Right atrium auricular region (tissue), 2 donors: ENCODE measurements around the gene LYRM9. TPM values are rescaled to one million over a fixed set of nuclear protein-coding genes. Genes with fewer than 3 reads are reported as not detected.

Source experiments
- DNase-seq: peaks from one replicate; pipeline ENCODE4 v3.0.0-alpha.2; 2019; ENCODE audit warnings: low spot score
- H3K27ac ChIP-seq, 2 donors: fragments of 200-600 bp; sonication (generic); 1 replicate in 1 of 2; 2 replicates in 1 of 2; pipeline ENCODE4 v1.5.1; 2016 to 2019
- H3K27me3 ChIP-seq, 2 donors: fragments of 200-600 bp; sonication (generic); one replicate each; pipeline versions ENCODE4 v1.5.1 to v1.6.0; 2017 to 2019
- H3K36me3 ChIP-seq: fragments of 200-600 bp; sonication (generic); one replicate; pipeline ENCODE4 v1.5.1; 2016
- H3K4me1 ChIP-seq, 2 donors: fragments of 200-600 bp; sonication (generic); one replicate each; pipeline versions ENCODE4 v1.5.1 to v1.6.0; 2017 to 2019
- H3K4me3 ChIP-seq, 2 donors: fragments of 200-600 bp; sonication (generic); 1 replicate in 1 of 2; 2 replicates in 1 of 2; pipeline ENCODE4 v1.5.1; 2017 to 2019; ENCODE audit warnings: mild to moderate bottlenecking in 1 of 2, moderate library complexity in 1 of 2
- H3K9me3 ChIP-seq, 2 donors: fragments of 200-600 bp; sonication (generic); one replicate each; pipeline ENCODE4 v1.5.1; 2019
- total RNA-seq, 2 donors: library from RNA; depleted of rRNA; stranded (reverse); fragments of >200 nt; gene quantifications; one replicate each; pipeline ENCODE4 v1.1.0, GENCODE V29; 2016
- TF ChIP-seq, protein P1 (sequence below), 2 donors: fragments of 200-600 bp; sonication (generic); IDR thresholded peaks; one replicate each; pipeline ENCODE4 v1.5.1; 2019; ENCODE audit warnings: antibody characterized with exemption in 2 of 2

Gene LYRM9
- total RNA-seq, 2 donors from 2014 or later = 13.8 to 19.5 TPM

DNA sequence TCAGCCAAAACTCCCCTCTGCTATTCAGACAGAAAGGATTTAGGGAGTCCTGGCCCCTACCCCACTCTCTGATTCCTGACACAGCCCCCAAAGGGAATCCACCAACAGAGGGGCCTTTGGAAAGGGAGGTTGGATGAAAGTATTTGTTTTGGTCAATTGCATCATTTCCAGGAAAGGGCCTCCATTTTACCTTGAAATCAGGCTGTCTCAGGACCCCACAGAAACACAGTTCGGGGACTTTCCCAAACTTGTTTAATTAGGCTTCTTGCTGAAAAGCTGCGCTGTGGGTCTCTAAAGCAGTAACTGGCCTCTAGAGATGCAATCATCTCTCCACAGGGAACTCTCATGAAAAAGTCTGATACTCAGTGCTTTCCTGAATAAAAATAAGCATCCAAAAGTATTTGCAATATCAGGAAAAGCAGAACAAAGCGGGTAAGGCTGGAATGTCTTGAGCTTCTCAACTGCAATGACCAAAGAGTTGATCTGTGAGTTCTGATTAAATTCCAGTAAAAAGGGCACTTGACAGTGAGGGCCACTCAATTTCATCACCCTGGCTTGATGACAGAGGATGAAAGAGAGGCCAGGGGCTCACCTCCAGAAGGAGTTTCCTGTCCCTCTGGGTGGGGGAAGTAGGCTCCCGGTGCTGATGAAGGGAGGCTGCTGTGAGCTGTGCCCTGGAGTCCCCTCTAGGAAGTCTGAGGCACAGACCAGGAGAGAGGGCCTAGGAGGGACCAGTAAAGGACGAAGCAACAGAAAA is 36.3 kb downstream of the LYRM9 start:
- Histone ChIP-seq H3K9me3 (no peaks in the 10 kb centered on the region), H3K36me3 (no peaks in the 10 kb centered on the region), H3K4me3 (no peak overlapping the region), H3K4me1 (no peaks in the 10 kb centered on the region), H3K27me3 (no peaks in the 10 kb centered on the region), H3K27ac (no peak overlapping the region)
- TF ChIP-seq, protein P1, sequence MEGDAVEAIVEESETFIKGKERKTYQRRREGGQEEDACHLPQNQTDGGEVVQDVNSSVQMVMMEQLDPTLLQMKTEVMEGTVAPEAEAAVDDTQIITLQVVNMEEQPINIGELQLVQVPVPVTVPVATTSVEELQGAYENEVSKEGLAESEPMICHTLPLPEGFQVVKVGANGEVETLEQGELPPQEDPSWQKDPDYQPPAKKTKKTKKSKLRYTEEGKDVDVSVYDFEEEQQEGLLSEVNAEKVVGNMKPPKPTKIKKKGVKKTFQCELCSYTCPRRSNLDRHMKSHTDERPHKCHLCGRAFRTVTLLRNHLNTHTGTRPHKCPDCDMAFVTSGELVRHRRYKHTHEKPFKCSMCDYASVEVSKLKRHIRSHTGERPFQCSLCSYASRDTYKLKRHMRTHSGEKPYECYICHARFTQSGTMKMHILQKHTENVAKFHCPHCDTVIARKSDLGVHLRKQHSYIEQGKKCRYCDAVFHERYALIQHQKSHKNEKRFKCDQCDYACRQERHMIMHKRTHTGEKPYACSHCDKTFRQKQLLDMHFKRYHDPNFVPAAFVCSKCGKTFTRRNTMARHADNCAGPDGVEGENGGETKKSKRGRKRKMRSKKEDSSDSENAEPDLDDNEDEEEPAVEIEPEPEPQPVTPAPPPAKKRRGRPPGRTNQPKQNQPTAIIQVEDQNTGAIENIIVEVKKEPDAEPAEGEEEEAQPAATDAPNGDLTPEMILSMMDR (IDR thresholded peaks at IDR 0.05) = no peak
- DNase-seq = no peak

DNA sequence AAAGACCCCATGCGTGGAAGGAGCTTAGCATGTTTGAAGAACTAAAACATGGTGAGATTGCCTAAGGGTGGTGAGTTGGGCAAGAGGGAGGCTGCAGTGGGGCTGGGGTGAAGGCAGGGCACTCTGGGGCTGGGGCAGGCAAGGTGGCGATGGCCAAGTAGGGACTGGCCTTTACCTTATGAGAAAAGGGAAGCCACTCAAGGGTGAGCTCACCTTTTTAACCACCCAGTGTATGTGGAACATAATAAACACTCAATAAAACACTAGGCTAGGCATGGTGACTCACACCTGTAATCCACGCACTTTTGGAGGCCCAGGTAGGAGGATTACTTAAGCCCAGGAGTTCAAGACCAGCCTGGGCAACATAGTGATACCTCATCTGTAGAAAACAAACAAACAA is 37.7 kb downstream of the LYRM9 start:
- Histone ChIP-seq H3K4me1 (no peaks in the 10 kb centered on the region), H3K27me3 (no peaks in the 10 kb centered on the region), H3K27ac (no peak overlapping the region), H3K36me3 (no peaks in the 10 kb centered on the region), H3K4me3 (no peak overlapping the region), H3K9me3 (no peaks in the 10 kb centered on the region)
- no peak for DNase-seq
- TF ChIP-seq, protein P1 (IDR thresholded peaks at IDR 0.05) = no peak

DNA sequence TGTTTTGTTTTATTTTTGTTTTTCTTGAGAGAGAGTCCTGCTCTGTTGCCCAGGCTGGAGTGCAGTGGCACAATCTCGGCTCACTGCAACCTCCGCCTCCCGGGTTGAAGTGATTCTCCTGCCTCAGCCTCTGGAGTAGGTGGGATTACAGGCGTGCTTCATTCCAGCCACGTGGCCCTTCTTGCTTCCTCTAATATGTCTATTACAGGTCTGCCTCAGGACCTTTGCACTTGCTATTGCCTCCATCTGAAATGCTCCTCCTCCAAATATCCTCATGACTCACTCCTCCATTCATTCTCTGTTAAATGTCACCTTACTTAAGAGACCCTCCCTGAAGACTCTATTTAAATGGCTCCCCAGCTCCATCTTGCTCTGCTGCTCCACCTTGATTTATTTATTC is 39.0 kb downstream of the LYRM9 start:
- Histone ChIP-seq H3K4me3 (no peak overlapping the region), H3K4me1 (no peaks in the 10 kb centered on the region), H3K27me3 (no peaks in the 10 kb centered on the region), H3K9me3 (no peaks in the 10 kb centered on the region), H3K36me3 (no peaks in the 10 kb centered on the region), H3K27ac (no peak overlapping the region)
- DNase-seq = no peak
- TF ChIP-seq, protein P1 (IDR thresholded peaks at IDR 0.05) = no peak

DNA sequence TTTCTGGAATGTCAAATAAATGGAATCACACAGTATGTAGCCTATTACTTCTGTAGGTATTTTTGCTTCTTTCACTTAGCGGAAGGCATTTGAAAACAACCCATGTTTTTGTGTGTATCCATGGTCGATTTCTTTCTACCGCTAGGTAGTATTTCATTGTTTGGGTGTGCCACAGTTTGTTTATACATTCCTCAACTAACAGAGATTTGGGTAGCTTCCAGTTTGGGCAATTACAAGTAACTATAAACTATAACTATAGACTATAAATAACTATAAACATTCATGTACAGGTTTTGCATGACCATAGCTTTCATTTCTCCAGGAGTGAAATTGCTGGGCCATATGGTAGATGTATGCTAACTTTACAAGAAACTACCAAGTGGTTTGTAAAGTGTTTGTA is 40.1 kb downstream of the LYRM9 start:
- Histone ChIP-seq H3K27ac (no peak overlapping the region), H3K27me3 (no peaks in the 10 kb centered on the region), H3K4me1 (no peaks in the 10 kb centered on the region), H3K36me3 (no peaks in the 10 kb centered on the region), H3K9me3 (no peaks in the 10 kb centered on the region), H3K4me3 (no peak overlapping the region)
- TF ChIP-seq, protein P1 (IDR thresholded peaks at IDR 0.05) = no peak
- no peak for DNase-seq

DNA sequence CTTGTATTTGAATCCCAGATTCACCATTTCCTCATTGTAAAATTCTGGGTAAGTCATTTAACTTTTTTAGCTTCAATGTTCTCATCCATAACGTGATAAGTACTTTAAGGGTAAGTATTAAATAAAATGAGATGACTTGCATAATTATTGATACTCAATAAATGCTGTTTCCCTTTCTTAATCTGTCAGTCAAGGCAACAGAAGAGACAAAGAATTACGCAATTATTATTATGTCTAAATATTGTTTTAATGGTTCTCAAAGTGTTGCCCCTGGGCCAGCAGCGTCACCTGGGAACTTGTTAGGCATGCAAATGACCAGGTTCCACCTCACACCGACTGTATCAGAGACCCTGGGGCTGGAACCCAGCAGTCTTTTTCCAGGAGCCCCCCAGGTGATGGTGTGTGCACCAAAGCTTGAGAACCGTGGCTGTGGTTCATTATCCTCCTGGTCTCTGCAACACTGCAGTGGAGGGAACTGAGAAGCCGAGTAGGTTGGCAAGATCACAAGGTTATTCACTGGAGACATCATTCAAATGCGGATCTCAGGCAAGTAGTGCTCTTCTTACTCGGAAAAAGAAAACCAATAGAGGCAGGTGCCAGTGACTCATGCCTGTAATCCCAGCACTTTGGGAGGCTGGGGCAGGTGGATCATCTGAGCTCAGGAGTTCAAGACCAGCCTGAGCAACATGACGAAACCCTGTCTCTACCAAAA is 43.5 kb downstream of the LYRM9 start:
- Histone ChIP-seq H3K27me3 (no peaks in the 10 kb centered on the region), H3K9me3 (no peaks in the 10 kb centered on the region), H3K4me1 (no peaks in the 10 kb centered on the region), H3K27ac (no peak overlapping the region), H3K4me3 (no peak overlapping the region), H3K36me3 (no peaks in the 10 kb centered on the region)
- no peak for DNase-seq
- TF ChIP-seq, protein P1 (IDR thresholded peaks at IDR 0.05) = no peak
